OCI-LY3 (cell line): ENCODE measurements around the gene NOS1AP.

ENCODE experiments used
- H2AFZ ChIP-seq: fragments of 200-600, 300-600 bp; shearing (Covaris generic); 2 replicates; pipeline ENCODE4 v1.6.0; 2014; ENCODE audit warnings: antibody characterized with exemption, low read depth, low read length
- H3K27ac ChIP-seq: fragments of 200-600, 300-600 bp; sonication (generic); 2 replicates; pipeline ENCODE4 v1.5.1; 2014; ENCODE audit warnings: mild to moderate bottlenecking, low read length, moderate library complexity, mixed read lengths
- H3K27me3 ChIP-seq: fragments of 200-600, 300-600 bp; sonication (generic); 2 replicates; pipeline ENCODE4 v1.6.1; 2014; ENCODE audit warnings: low read depth, low read length, mixed read lengths
- H3K36me3 ChIP-seq: fragments of 200-600, 300-600 bp; sonication (generic); replicated peaks from 2 replicates; pipeline ENCODE3; 2014; ENCODE audit warnings: low read depth, low read length, mixed read lengths
- H3K4me1 ChIP-seq: fragments of 300-600, 200-600 bp; sonication (generic); 2 replicates; pipeline ENCODE4 v1.6.1; 2014; ENCODE audit warnings: low read length, mixed read lengths
- H3K4me2 ChIP-seq: fragments of 200-600, 300-600 bp; sonication (generic); 2 replicates; pipeline ENCODE4 v1.6.1; 2014; ENCODE audit warnings: low read length, mixed read lengths
- H3K4me3 ChIP-seq: fragments of 300-600, 200-600 bp; sonication (generic); 2 replicates; pipeline ENCODE4 v1.5.1; 2014; ENCODE audit warnings: antibody characterized with exemption, mild to moderate bottlenecking, low read length, moderate library complexity
- H3K79me2 ChIP-seq: fragments of 300-600, 200-600 bp; shearing (Covaris generic); 2 replicates; pipeline ENCODE4 v1.6.1; 2014; ENCODE audit warnings: mild to moderate bottlenecking, low read length, mixed read lengths
- H3K9ac ChIP-seq: fragments of 300-600, 200-600 bp; shearing (Covaris generic); 2 replicates; pipeline ENCODE4 v1.6.0; 2014; ENCODE audit warnings: mild to moderate bottlenecking, low read length, moderate library complexity
- H3K9me3 ChIP-seq: fragments of 200-600, 300-600 bp; shearing (Covaris generic); 2 replicates; pipeline ENCODE4 v1.6.1; 2014; ENCODE audit warnings: low read length, mixed read lengths; ENCODE audit not compliant: insufficient read depth
- H4K20me1 ChIP-seq: fragments of 200-600, 300-600 bp; sonication (generic); 2 replicates; pipeline ENCODE4 v1.6.1; 2016; ENCODE audit warnings: low read length, mixed read lengths; ENCODE audit not compliant: insufficient read depth
- CTCF ChIP-seq: fragments of 200-600, 300-600 bp; sonication (generic); IDR thresholded peaks from 2 replicates; pipeline ENCODE4 v1.5.1; 2014; ENCODE audit warnings: antibody characterized with exemption, low read length, low read depth
- EZH2phosphoT487 ChIP-seq: fragments of 200-600 bp; shearing (Covaris generic); IDR thresholded peaks from 2 replicates; pipeline ENCODE4 v1.6.1; 2018; ENCODE audit warnings: antibody characterized with exemption, mixed run types, low read depth

The NOS1AP gene

GRCh38 chr1:162294015-162294414 is 224.5 kb downstream of the NOS1AP start:
- Histone ChIP-seq H3K4me2 (no peak overlapping the region), H3K9ac (no peak overlapping the region), H3K9me3 (no peaks in the 10 kb centered on the region), H3K4me3 (no peak overlapping the region), H3K4me1 (no peaks in the 10 kb centered on the region), H3K27me3 (peaks cover 70% of the 10 kb centered on the region), H3K79me2 (no peaks in the 10 kb centered on the region), H3K36me3 (no peaks in the 10 kb centered on the region), H4K20me1 (no peaks in the 10 kb centered on the region), H2AFZ (no peak overlapping the region), H3K27ac (no peak overlapping the region)
- TF ChIP-seq CTCF = no peak
- no peak for TF ChIP-seq EZH2phosphoT487

DNA sequence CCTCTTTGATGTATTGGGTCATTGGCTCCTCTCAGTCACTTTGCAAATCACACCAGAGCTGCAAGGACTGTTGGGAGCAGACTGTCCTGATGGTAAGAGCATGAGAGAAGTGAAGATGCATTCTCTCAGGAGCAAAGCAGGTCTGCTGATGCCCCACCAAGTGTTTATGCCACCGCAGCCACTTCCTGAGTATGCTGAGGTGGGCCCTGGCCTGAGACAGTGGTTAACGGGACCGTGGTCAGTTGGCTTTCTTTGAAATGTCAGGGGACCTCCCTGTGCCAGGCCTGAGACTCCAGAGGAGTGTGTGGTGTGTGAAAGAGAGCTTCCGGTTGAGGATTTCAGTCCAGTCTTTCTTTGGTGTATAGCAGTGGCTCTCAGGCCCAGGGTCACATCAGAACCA is 227.7 kb downstream of the NOS1AP start:
- no peaks in the 10 kb centered on the region for H3K36me3 ChIP-seq
- peaks cover 87% of the 10 kb centered on the region for H3K27me3 ChIP-seq
- TF ChIP-seq CTCF = no peak
- no peak for TF ChIP-seq EZH2phosphoT487
- no peak overlapping the region for H3K27ac ChIP-seq
- no peaks in the 10 kb centered on the region for H3K9me3 ChIP-seq
- no peaks in the 10 kb centered on the region for H3K4me1 ChIP-seq
- no peaks in the 10 kb centered on the region for H3K79me2 ChIP-seq
- H3K4me2 ChIP-seq = no peak overlapping the region
- H3K4me3 ChIP-seq = no peak overlapping the region
- no peaks in the 10 kb centered on the region for H4K20me1 ChIP-seq
- no peak overlapping the region for H2AFZ ChIP-seq
- no peak overlapping the region for H3K9ac ChIP-seq

- Histone ChIP-seq H3K27me3 (peaks cover 86% of the 10 kb centered on the region), H3K9ac (no peak overlapping the region), H2AFZ (no peak overlapping the region), H3K4me3 (no peak overlapping the region), H3K79me2 (no peaks in the 10 kb centered on the region), H3K36me3 (no peaks in the 10 kb centered on the region), H4K20me1 (no peaks in the 10 kb centered on the region), H3K4me1 (no peaks in the 10 kb centered on the region), H3K27ac (no peak overlapping the region), H3K9me3 (no peaks in the 10 kb centered on the region), H3K4me2 (no peak overlapping the region)
- TF ChIP-seq CTCF = no peak
These were observed 228.8 kb downstream of the NOS1AP start for GRCh38 chr1:162298266-162298665.

DNA sequence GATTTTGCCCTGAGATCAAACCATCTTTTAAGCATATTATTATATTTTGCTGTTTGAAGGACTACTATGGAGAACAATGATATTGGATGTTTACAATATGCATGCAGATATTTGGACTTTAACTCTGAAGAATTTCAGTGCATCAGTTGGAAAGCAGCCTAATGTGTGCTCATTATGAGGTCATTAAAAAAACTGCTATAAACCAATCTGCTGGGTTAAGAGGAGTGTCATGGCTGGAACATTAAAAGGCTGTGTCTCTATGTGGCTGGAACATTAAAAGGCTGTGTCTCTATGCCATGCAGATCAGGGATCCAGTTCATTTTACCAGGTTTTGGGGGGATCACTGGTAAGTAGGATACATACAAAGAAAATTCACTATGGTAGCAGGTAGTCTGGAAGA is 229.5 kb downstream of the NOS1AP start:
- no peak overlapping the region for H2AFZ ChIP-seq
- H3K27me3 ChIP-seq = peaks cover 84% of the 10 kb centered on the region
- no peaks in the 10 kb centered on the region for H3K9me3 ChIP-seq
- no peak overlapping the region for H3K4me2 ChIP-seq
- no peak overlapping the region for H3K4me3 ChIP-seq
- H3K36me3 ChIP-seq = no peaks in the 10 kb centered on the region
- TF ChIP-seq CTCF (no peak), EZH2phosphoT487 (no peak)
- no peaks in the 10 kb centered on the region for H3K79me2 ChIP-seq
- H3K4me1 ChIP-seq = no peaks in the 10 kb centered on the region
- no peak overlapping the region for H3K27ac ChIP-seq
- H3K9ac ChIP-seq = no peak overlapping the region
- no peaks in the 10 kb centered on the region for H4K20me1 ChIP-seq
